ENCODE measurements around the gene RAD21L1. TPM values are rescaled to one million over a fixed set of nuclear protein-coding genes. Genes with fewer than 3 reads are reported as not detected.

Gene RAD21L1
- total RNA-seq, 2 donors from 2014 or later: not detected

- Mint-ChIP-seq H3K4me1 (peaks cover 9% of the 10 kb centered on the region), H3K27me3 (no peaks in the 10 kb centered on the region), H3K9me3 (no peaks in the 10 kb centered on the region), H3K36me3 (ENCODE audit: low read depth) (no peaks in the 10 kb centered on the region), H3K27ac (peak overlapping the region; percentile 59), H3K4me3 (no peak overlapping the region)
- ATAC-seq (replicated peaks): no peak
These were observed 71.1 kb downstream of the RAD21L1 start for GRCh38 chr20:1296922-1297321.

GRCh38 chr20:1297486-1297885 is 71.6 kb downstream of the RAD21L1 start:
- Mint-ChIP-seq H3K4me1 (peaks cover 9% of the 10 kb centered on the region), H3K27me3 (no peaks in the 10 kb centered on the region)

GRCh38 chr20:1298166-1298565 is 72.3 kb downstream of the RAD21L1 start:
- Mint-ChIP-seq H3K4me3 (no peak overlapping the region), H3K9me3 (no peaks in the 10 kb centered on the region), H3K4me1 (peaks cover 9% of the 10 kb centered on the region), H3K27me3 (no peaks in the 10 kb centered on the region), H3K27ac (no peak overlapping the region), H3K36me3 (ENCODE audit: low read depth) (no peaks in the 10 kb centered on the region)
- ATAC-seq (replicated peaks): no peak

More at GRCh38 chr20:1297486-1297885, 71.6 kb downstream of the RAD21L1 start:
- Mint-ChIP-seq H3K36me3 (ENCODE audit: low read depth) (no peaks in the 10 kb centered on the region), H3K4me3 (no peak overlapping the region), H3K9me3 (no peaks in the 10 kb centered on the region), H3K27ac (no peak overlapping the region)
- ATAC-seq (replicated peaks): no peak

- Mint-ChIP-seq H3K4me1 (peaks cover 9% of the 10 kb centered on the region), H3K27ac (peak overlapping the region; percentile 28), H3K4me3 (no peak overlapping the region), H3K27me3 (no peaks in the 10 kb centered on the region), H3K36me3 (ENCODE audit: low read depth) (no peaks in the 10 kb centered on the region), H3K9me3 (no peaks in the 10 kb centered on the region)
- no peak for ATAC-seq (replicated peaks)
These were observed 73.2 kb downstream of the RAD21L1 start for GRCh38 chr20:1298888-1299511.

- Mint-ChIP-seq H3K36me3 (ENCODE audit: low read depth) (no peaks in the 10 kb centered on the region), H3K27me3 (no peaks in the 10 kb centered on the region), H3K4me3 (no peak overlapping the region), H3K9me3 (no peaks in the 10 kb centered on the region), H3K4me1 (peaks cover 9% of the 10 kb centered on the region), H3K27ac (peak overlapping the region; percentile 10)
- no peak for ATAC-seq (replicated peaks)
These were observed 73.7 kb downstream of the RAD21L1 start for GRCh38 chr20:1299522-1299921.

GRCh38 chr20:1300083-1300840 is 74.4 kb downstream of the RAD21L1 start:
- Mint-ChIP-seq H3K9me3 (no peaks in the 10 kb centered on the region), H3K4me1 (peaks cover 9% of the 10 kb centered on the region), H3K36me3 (ENCODE audit: low read depth) (no peaks in the 10 kb centered on the region), H3K4me3 (peak overlapping the region; percentile 70), H3K27me3 (no peaks in the 10 kb centered on the region), H3K27ac (peak overlapping the region; percentile 97)
- no peak for ATAC-seq (replicated peaks)

- no peaks in the 10 kb centered on the region for H3K36me3 Mint-ChIP-seq (ENCODE audit: low read depth)
- peak overlapping the region; percentile 70 for H3K4me3 Mint-ChIP-seq
- no peaks in the 10 kb centered on the region for H3K27me3 Mint-ChIP-seq
- peak; percentile 93 for ATAC-seq (replicated peaks)
- H3K4me1 Mint-ChIP-seq: peaks cover 9% of the 10 kb centered on the region
- H3K27ac Mint-ChIP-seq: peak overlapping the region; percentile 97
- H3K9me3 Mint-ChIP-seq: no peaks in the 10 kb centered on the region
These were observed 75.2 kb downstream of the RAD21L1 start for GRCh38 chr20:1301031-1301529.

- H3K9me3 Mint-ChIP-seq: no peaks in the 10 kb centered on the region
- peak; percentile 20 for ATAC-seq (replicated peaks)
- no peak overlapping the region for H3K27ac Mint-ChIP-seq
These were observed 77.1 kb downstream of the RAD21L1 start for GRCh38 chr20:1302685-1303541.

GRCh38 chr20:1304710-1305515 is 79.1 kb downstream of the RAD21L1 start:
- Mint-ChIP-seq H3K4me3 (no peak overlapping the region), H3K36me3 (ENCODE audit: low read depth) (no peaks in the 10 kb centered on the region), H3K4me1 (peaks cover 9% of the 10 kb centered on the region), H3K27ac (peak overlapping the region; percentile 57), H3K9me3 (no peaks in the 10 kb centered on the region), H3K27me3 (no peaks in the 10 kb centered on the region)
- no peak for ATAC-seq (replicated peaks)

More at GRCh38 chr20:1302685-1303541, 77.1 kb downstream of the RAD21L1 start:
- Mint-ChIP-seq H3K36me3 (ENCODE audit: low read depth) (no peaks in the 10 kb centered on the region), H3K4me3 (no peak overlapping the region), H3K27me3 (no peaks in the 10 kb centered on the region), H3K4me1 (peaks cover 9% of the 10 kb centered on the region)

Other genes with a start within 250 kb of the RAD21L1 start
- gene RSPO4, start 223.7 kb upstream of the RAD21L1 start, total RNA-seq: not detected
- gene PSMF1, start 107.4 kb upstream of the RAD21L1 start, total RNA-seq: 100 to 1,000 TPM; 102 to 168 TPM
- gene TMEM74B, start 41.1 kb upstream of the RAD21L1 start, total RNA-seq: 1 to 10 TPM in 1 of 2 donors, under 1 TPM in 1; 0.89 to 6.0 TPM
- gene C20orf202, start 22.6 kb upstream of the RAD21L1 start, total RNA-seq: not detected
- 1 to 10 TPM in 1 of 2 donors, under 1 TPM in 1; 0.90 to 1.7 TPM for gene SNPH, start 40.2 kb downstream of the RAD21L1 start, total RNA-seq
- 10 to 100 TPM in 1 of 2 donors, 1 to 10 TPM in 1; 1.8 to 14.3 TPM for gene SDCBP2, start 103.1 kb downstream of the RAD21L1 start, total RNA-seq
- gene FKBP1A, start 167.0 kb downstream of the RAD21L1 start, total RNA-seq: 100 to 1,000 TPM; 178 to 294 TPM
- gene NSFL1C, start 240.8 kb downstream of the RAD21L1 start, total RNA-seq: 10 to 100 TPM; 29.2 to 51.5 TPM